Dermis blood vessel endothelial cell (primary cell): ENCODE results near the gene STOML2. TPM values are rescaled to one million over a fixed set of nuclear protein-coding genes. Genes with fewer than 3 reads are reported as not detected.

ENCODE experiments used
- DNase-seq: peaks from one replicate; pipeline ENCODE4 v3.0.0; 2010
- total RNA-seq: library from RNA; depleted of rRNA; stranded (reverse); fragments of >200 nt; gene quantifications from 2 replicates; pipeline ENCODE4 v1.2.3, GENCODE V29; 2014

The STOML2 gene
- total RNA-seq, 1 donor from 2014 or later: 215 TPM

DNA sequence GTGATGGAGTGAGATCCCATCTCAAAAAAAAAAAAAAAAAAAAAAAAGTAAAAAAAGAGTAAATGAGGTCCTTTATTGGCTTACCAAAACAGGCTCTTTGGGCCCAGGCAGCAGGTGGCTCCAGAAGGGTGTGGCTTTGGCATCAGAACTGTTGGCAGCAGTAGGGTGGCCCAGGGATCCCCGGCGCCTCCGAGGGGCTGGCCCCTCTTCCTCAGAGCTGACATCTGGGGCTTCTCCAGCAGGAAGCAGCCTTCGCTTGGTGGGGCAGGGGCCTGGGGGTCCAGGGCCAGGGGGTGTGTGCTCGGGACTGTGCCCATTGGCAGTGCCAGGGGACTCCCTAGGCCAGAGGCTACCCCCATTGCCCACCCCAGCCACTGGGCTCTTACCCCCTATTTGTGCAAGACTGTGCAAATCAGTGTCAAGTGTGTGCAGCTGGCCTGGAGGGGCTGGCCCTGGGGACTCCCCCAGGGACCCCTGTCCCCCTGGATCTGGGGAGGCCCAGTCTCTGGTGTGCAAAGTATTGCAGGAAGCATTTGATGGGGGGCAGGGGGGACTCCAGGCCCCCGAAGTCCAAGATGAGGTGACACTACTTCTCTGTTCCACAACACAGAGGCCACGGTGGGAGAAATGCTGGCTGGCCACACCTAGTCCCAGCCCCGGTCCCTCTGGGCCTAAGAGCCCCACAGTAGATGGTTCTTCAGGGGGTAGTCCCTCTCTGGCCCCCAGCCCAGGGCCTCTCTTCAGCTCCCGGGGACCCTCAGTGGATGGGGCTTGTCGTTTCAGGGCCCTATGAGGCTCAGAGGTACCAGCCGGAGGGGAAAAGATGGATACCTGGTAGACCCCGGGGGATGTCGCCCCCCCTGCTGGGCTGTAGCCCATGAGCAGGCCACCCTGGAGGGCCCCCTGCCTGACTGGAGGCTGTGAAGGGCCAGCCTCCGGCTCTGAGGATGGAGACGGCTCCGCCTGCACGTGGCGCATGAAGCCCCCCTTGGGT, 4.7 kb upstream of the STOML2 start:
- DNase-seq: no peak

DNA sequence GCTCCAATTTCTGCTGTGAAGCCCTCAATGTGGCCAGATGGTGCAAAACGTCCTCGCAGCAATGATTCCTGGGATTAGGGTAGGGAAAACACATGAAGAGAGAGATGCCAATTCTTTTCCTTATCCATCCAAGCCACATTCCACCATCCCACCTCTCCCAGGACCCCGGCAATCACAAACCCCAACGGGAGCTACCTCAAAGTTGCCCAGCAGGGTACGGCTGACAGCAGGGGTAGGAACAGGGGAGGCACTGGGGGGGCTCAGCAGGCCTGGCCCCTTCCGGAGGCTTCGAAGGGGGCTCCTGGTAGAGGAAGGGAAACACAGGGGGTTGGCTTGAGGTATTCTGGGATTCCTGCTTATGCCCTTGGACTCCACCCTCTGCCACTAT, 3.4 kb upstream of the STOML2 start:
- no peak for DNase-seq

DNA sequence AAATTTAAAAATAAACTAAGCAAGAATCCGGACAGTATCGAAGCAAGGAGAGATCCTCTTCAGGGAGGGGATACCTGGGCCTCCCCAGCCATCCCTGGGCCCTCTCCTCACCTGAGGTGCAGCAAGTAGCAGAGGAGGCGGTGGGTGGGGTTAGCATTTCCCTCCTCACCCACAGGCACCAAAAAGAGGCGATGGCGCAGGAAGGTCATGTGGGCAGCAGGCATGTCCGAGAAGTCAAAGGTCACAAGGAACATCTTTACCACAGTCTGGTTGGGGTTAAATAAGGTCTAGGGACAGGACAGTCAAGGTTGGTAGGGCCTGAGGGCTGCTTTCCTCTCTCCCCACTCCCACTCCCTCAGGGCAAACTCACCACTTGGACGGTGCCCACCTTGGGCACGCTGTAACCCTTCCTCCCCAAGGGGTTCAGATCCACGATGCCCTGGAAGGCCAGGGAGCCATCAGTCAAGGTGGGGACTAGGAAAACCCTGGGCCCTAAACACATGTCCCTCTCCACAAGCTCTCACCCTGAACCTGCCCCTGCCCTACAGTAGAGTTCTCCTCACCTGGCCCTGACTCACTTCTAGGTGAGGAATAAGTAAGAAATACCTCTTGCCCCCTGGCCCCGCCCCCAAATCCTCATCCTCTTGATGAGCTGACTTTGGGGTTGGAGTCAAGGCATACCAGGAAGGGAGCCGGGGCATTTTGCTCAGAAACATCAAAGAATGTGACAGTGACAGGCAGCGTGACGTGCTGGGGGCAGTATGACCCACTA, 2.8 kb upstream of the STOML2 start:
- no peak for DNase-seq

DNA sequence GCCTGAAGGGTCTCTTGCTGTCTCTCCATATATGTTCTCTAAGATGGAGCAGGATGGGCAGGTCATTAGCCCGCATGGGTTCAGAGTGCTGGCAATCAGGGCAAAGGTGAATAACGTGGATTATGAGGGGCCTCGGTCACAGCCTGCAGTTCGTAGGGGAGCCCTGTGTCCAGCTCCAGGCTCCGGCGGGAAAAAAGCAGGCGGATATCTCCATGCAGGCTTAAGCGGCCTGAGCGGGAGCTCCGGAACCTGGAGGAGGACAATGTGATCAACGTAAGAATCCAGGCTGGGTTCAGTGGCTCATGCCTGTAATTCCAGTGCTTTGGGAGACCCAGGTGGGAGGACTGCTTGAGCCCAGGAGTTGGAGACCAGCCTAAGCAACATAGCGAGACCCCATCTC, 2.2 kb upstream of the STOML2 start:
- no peak for DNase-seq

DNA sequence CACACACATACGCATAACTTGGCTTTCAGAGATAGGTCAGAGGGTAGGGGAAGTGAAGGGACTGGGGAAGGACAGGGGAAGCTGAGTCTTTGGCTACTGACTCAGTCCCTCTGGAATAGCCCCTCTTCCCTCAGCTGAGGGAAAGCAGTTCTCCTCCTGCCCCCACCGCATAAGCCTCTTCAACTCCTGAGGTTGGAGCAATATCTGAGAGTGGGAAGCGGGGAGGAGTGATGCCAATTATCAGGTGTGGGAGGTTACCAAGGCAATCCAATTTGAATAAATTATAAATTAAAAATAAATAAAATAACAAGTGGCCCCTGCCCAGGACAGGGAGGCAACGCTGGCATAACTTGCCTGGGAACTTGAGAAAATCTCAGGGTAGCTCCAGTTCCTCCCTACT, 1.7 kb upstream of the STOML2 start:
- no peak for DNase-seq

DNA sequence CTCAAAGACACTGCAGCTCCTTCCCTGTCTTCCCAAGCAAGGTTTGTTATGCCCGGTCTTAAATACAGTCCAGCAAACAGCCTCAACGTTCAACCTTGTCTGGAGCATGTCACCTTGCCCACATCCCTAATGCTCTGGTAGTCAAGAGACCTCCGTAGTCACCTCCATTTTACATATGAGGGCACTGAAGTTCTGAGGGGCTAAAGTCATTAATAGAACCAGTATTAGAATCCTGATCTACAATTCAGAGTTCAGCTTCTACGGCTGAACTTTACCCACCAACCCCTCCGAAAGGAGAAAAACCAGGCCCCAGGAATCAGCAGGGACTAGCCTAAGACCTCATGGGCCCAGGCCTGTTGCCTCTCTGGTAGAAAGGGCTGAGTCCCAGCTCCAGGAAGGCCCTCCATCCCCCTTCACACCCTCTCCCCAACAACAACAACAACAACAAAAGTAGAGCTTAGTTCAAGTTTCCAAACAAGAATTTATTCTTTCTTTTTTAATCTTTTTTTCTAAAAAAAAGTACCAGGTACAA, 795 bp upstream of the STOML2 start:
- no peak for DNase-seq

DNA sequence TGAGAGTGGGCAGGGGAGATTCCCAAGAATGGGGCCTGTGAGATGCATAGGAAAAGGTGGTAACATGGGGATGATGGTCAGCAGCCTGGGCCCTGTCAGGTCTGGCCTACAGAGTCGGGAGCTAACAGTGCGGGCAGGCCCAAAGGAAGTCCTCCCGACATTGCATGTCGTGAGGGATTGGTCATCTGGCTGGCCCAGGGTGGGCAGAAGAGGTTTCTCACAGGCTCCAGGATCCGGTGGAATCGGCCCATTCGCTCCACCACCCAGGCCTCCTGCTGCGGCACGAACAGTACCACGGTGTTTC, 514 bp downstream of the STOML2 start:
- DNase-seq: peak; percentile 28

DNA sequence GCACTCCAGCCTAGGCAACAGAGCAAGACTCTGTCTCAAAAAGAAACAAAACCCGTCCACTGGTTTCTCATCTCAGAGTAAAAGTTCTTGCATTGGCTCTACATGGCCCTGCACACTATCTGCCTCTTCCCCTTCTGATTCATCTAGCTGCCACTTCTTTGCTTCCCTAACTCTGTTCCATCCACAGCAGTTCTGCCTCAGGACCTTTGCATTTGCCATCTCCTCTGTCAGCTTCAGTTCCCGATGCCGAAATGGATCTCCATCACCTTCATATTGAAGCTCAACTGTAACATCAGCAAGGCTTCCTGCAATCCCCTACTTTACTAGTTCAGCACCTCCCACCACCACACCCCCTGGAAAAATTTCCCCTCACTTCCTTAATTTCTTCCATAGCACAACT, 5.4 kb downstream of the STOML2 start:
- DNase-seq: no peak

DNA sequence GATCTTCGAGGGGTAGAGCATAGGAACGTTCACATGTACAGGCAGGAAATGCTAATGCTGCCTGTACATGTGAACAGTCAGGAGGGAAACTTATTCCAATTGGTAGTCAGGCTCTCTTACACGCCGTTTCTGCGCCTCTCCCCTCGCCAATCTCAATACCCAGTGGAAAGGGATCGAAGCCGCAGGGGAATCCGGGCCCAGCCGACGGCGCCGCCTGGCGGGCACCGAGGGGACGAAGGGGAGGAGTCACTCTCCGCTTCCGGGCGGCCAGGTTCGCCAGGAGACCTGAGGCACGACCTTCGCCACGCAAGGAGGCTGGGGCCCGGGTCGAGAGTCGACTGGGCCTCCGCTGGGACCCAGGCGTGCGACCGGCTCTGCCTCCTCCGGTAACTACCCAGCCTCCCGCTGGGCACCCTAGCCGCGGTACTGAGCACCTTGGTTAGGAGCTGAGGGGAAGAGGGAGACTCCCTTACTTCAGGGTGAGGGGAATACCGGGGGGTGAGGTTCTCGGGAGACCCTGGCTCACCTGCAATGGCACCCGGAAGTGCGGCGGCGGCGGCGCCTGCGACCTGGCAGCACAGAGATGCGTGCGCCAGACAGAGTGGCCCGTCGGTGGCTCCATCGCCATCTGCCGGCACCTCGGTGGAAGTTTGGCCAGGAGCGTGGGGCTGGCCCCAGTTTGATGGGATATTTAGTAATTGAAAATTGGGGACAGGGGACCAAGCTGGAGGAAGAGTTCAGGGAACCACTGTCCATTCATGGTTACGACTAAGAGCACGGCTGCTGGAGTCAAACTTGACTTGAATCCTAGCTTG, 6.7 kb downstream of the STOML2 start, which contains the start of gene PIGO:
PIGO (minus strand) TSS at position 557 of the 815 bp plus-strand sequence. CDS start 1,026 bp downstream, outside the sequence.
- peak; percentile 91 for DNase-seq

DNA sequence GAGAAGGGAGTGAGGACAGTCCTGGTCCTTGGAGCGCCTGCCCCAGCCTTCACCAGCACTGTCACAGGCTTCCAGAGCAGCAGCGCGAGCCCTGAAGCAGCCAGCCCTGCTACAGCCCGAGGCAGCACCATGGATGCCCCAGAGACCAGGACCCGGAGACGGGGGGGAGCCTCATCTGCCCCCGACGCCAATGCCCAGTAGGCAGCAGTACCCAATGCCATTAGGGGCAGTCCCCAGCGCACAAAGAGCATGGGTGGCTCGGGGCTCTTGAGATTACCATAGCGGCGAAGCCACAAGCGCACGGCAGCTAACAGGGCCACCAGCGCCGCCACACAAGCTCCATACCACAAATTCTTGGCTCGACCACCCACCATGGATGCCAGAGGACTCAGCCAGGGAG, 11.4 kb downstream of the STOML2 start:
- no peak for DNase-seq

DNA sequence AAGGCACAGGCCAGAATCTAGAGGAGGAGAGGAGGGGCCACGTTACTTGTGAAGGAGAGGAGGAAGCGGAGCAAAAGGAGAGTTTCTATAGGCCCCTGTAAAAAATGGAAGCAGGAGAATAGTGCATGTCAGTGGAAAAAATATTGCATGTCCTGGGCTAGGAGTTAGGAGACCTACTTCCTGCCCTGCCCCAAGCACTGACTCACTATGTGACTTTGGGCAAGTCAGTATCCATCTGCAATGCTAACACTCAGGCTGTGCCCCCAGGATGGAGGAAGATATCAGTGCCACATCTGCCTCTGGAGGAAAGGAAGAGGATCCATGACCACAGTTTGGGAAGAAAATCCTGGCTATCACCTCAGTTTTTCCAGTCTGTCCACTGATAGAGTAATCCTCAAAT, 13.5 kb downstream of the STOML2 start:
- no peak for DNase-seq

DNA sequence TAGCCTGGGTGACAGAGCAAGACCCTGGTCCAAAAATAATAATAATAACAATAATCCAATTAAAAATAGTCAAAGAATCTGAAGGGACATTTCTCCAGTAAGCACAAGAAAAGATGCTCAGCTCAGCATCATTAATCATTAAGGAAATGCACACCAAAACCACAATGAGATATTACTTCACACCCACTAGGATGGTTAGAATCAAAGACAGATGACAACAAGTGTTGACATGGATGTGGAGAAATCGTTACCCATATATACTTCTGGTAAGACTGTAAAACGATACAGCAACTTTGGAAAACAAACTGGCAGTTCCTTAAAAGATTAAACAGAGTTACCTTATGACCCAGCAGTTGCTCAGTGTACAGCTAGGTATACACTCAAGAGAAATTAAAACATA, 17.9 kb downstream of the STOML2 start:
- no peak for DNase-seq

DNA sequence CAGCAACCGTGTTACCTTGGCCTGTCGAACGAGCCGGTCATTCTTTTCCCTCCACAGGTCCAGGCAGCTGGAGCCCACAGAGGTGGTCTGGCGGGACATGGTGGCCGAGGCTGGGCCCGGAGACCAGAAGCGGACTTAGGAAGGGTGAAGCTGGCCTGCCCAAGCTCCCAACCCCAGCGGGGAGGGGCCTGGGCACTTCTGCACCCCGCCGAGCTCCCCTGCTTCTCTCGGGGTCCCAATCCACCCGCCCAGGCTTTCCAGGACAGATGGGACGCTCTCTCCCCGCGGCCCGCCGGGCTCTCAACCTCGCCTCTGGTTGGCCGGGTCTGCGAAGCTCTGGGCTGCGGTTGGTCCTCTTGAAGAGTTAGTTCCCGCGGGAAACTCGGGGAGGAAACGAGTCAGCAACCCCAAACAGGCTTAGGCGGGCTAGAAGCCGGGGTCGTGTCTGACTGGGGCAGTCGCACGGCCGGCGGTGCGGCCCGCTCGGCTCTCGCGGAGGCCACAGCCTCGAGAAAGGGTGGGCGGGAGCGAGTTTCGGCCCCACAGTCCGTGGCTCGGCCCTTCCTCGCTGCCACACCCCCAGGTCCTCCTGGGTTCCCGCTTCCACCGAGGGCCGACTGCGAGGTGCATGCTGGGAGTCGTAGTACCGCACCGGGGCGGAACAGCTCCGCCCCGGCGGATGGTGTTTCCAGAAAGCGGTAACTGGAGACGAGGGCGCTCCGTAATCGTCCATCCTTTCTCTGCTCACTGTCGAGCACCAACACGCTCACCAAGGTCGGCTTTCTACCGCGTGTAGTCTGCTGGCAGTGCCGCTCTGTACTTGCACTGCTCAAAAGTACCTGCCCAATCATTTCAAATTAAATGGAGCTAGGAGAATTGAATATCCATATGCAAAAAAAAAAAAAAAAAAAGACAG, 23.2 kb downstream of the STOML2 start, which contains the start of gene FANCG:
FANCG (minus strand) TSS at position 517 of the 916 bp plus-strand sequence; CDS start at position 99, 418 bp downstream.
- DNase-seq: peak; percentile 92

DNA sequence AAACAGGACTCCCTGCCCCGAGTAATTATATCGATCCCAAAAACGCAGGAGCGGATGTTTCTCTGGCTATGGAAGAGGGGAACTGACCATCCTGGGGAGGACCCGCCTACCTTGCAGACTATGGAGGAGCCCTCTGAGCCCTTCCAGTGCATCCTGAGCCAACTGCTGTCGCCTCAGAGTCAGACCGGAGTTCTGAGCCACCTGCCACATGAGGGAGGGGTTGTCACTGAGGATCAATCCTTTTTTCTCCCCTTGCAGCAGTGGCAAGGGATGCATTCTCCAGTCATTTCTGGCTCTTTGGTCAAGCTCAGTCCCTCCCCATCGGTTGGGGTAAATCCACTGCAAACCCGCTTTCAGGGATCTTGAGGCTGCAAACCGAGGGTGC, 23.9 kb downstream of the STOML2 start:
- peak; percentile 9 for DNase-seq

DNA sequence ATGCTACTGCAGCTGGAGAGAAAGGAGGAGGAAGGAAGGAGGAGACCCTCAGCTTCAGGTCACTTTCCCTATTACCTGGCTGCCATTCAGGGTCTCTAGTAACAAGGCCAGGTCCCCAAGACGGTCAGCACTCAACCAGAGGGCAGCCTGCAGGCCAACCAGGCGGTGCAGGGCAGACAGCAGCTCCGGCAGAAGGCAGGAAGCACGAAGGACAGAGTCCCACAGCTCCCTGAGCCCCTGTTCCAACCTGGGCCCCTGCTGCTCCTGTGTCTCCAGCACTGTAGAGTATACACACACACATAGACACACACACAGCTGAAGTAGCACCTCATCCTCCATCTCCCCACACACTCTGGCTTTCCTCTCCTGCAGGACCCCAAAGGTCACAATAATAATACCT, 24.9 kb downstream of the STOML2 start:
- no peak for DNase-seq

DNA sequence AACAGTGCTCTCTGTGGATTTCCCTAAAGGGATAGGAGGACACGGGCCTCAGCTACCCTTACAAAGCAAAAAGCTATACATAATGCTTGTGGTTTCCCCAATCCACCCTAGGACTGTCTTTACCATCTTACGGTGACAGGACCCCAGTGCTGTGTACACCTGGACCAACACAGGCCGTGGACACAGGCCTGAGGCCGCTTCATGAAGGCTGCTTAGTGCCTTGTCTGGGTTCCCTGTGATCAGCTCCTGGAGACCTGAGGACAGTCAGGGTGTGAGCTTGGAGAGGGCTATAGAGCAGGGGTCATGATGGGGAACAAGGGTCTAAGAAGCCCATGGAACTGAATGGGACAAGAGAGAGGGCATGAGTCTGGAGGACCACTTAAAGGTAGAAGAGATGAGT, 26.1 kb downstream of the STOML2 start:
- no peak for DNase-seq

DNA sequence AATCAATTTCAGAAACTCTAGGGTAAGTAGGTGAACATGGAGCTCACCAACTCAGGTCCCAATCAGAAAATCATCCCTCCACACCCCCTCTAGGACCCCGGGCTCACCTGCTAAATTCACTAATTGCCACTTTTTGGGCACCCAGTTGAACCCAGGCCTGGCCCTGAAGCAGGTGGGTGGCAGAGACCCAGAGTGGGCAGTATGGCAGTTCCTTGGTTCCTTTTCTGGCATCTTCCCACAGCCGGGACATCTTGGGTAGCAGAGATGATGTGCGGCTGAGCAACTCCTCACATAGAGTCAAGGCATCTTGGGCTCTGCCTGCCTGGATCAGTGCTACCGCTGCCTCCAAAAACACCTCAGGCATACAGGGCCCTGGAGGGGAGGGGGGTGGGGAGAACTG, 27.6 kb downstream of the STOML2 start:
- no peak for DNase-seq

DNA sequence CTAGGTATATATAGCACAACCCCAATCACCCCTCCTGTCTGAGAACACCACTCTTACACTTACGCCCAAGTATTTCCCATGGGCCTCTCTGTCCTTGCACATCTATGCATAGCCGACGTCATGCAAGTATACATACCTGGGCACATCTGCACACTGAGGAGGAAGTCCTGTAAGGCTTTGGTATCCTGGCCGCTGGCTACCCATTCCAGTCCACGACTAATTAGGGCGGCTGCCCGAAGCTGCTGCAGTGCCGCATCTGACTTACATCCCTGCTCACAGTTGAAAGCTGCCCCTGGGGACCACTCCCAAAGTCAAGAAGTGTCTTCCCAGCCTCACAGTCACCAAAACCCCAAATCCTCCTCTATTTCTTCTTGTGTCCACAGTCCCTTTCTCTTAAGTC, 28.1 kb downstream of the STOML2 start:
- no peak for DNase-seq

DNA sequence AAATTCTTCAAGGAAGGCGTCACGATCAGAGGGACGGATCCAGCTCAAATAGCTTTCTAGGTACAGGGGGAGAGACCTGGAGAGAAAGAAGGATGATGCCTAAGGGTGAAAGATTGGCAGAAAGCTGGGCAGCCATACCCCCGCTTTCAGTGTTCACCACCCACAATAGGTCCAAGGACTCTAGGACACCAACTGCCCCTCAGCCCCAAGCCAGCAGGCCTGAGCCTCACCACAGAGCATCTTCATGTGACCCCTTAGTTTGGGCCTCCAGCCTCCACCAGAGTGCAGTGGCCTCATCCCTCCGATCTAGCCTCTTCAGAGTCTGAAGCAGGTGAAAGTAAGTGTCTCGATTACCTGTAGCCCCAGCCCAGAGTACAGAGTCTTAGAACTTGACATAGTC, 28.8 kb downstream of the STOML2 start:
- DNase-seq: no peak

DNA sequence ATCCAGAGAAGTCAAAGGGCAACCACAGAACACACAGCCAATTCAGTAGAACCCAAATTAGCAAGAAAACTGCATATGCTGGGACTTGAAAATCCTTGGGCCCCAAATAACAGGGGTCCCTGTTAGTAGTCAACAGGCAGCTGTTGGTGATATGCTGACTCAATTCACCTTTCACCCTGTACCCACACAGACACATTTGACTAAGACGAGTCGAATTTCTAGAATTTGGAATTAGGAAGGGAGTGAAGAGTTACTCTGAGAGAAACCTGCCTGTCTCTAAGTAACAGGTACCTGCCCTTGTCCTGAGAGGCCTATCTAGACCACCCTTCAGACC, 29.7 kb downstream of the STOML2 start:
- DNase-seq: no peak

DNA sequence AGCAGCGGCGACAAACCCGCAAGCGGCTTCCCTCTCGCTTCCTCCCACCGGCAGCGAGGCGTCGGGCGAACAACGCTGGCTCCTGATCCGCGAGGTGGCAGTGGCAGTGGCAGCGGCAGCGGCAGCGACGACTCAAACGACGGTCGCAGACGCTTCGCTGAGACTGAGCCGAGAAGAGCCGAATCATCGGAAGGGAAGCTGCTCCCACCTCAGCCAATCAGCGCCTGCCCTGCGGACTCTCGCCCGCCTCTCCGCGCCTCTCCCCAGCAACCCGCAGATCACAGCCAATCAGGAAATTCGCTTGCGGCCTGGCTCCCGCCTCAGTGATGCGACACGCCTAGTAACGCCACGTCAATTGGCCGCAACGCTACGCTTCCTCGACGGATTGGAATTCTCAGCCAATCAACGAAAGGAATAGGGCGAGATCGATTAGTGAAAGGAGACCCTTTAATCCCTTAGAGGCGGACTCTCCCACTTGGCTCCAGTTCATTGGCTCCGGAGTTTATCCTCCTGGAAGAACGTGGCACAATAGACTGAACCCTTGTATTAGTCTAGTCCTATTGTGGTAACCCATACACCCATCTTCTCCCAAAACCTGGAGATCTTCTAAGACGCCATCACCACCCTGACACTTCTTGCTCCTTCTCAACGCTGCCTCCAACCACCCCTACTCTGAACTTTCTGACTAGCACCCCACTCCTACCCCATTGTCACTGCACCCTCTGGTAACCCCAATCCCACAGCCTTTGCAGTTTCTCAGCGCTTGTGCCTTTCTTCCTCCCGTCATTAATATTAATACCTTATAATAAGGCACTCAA, 30.3 kb downstream of the STOML2 start, which contains the start of gene VCP:
VCP (minus strand) TSS at position 165 of the 818 bp plus-strand sequence. CDS start 272 bp downstream, outside the sequence.
- peak; percentile 100 for DNase-seq
